ENCODE measurements around the gene ILKAP.

- TF ChIP-seq POLR2AphosphoS5 (IDR thresholded peaks at IDR 0.05; ENCODE audit: low read depth, low read length) (no peak), PAX5 (IDR thresholded peaks at IDR 0.05; ENCODE audit: insufficient read depth, low read length, severe bottlenecking) (no peak), TAF1 (IDR thresholded peaks at IDR 0.05; ENCODE audit: low read depth, low read length) (no peak), SPI1 (IDR thresholded peaks at IDR 0.05; ENCODE audit: low read depth, low read length) (no peak), POLR2A (IDR thresholded peaks at IDR 0.05; ENCODE audit: low read depth, low read length) (no peak), POU2F2 (IDR thresholded peaks at IDR 0.05; ENCODE audit: low read depth, low read length) (no peak)
Observed at GRCh38 chr2:238168196-238169047, 35.1 kb downstream of the ILKAP start.
